22Rv1 (cell line): ENCODE data around the gene U2AF1.
"Not testable (repeated sequence)": the region's sequence is repeated elsewhere in the genome, so short reads cannot be mapped to it uniquely, and the experiment has no call there.

Source experiments
- CTCF ChIP-seq: fragments of 450-650 bp; IDR thresholded peaks from 2 replicates; pipeline ENCODE4 v1.5.1; 2017; ENCODE audit warnings: mild to moderate bottlenecking
- ZFX ChIP-seq: fragments of 450-650 bp; IDR thresholded peaks from 2 replicates; pipeline ENCODE4 v1.6.1; 2017; ENCODE audit warnings: antibody characterized with exemption, borderline replicate concordance

DNA sequence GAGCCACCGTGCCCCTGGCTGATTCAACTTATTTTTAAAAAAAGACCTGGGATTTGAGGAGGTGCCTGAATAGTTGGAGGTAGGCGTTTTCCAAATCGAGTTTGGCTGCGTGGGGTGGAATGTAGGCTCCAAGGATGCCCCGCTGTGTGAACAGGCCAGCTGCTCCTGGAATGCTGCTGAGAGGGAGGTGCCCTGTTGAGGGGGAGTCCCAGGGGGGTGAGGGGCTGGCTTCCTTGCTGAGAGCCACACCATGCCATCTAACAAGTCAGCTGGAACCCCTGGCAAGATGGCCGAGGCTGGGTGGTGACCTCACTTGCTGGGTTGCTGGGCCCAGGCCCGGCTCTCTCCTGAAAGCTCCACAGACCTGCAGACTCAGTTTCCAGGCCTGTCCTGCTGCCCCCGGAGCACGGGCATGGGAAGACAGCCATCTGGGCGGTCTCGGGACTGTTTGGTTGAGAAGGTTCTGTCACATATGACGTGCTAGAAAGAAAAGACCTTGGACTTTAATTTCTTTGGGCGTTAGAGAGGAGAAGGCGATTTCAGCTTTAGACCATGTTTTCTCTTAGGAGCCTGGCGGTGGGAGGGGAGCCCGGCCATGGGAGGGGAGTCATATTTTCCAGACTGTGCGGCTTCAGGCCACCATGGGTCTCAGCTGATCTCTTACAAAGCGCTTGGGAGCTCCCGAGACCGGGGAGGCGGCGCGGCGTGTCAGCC lies 24.6 kb downstream of the U2AF1 start:
- TF ChIP-seq CTCF, ZFX: not testable (repeated sequence)
